ENCODE measurements around the gene BICDL2. TPM values are rescaled to one million over a fixed set of nuclear protein-coding genes. Genes with fewer than 3 reads are reported as not detected.

BICDL2 gene
- total and polyA plus RNA-seq, 9 of the 15 experiments (the other 6 are each of a cell fraction or from before 2014, with no cell fraction given), result 0.09 to 0.28 (median 0.09) TPM; not detected in 6

- no peak for TF ChIP-seq MXD1 (CRISPR knock-in tag; IDR thresholded peaks at IDR 0.05; ENCODE audit: borderline replicate concordance, poor library complexity, severe bottlenecking)
- TF ChIP-seq ZMIZ1 (IDR thresholded peaks at IDR 0.05; ENCODE audit: low read depth in 2 of 2, low read length in 2 of 2), result no peak; a peak in 1 of 4 replicates
- TF ChIP-seq NR2C1 (IDR thresholded peaks at IDR 0.05), result no peak
- no peak for TF ChIP-seq NR2C1 (tag; IDR thresholded peaks at IDR 0.05)
- no peak for TF ChIP-seq TAF1 (IDR thresholded peaks at IDR 0.05; ENCODE audit: control insufficient read depth, extremely low read depth, insufficient read depth, low read length, severe bottlenecking)
- TF ChIP-seq HDAC2 (IDR thresholded peaks at IDR 0.05), result no peak
- no peak for TF ChIP-seq THRAP3 (IDR thresholded peaks at IDR 0.05; ENCODE audit: borderline replicate concordance)
- TF ChIP-seq U2AF1 (optimal IDR thresholded peaks at IDR 0.05; ENCODE audit: low read depth, low read length), result no peak
- no peak for TF ChIP-seq SNIP1 (IDR thresholded peaks at IDR 0.05; ENCODE audit: low read depth)
- TF ChIP-seq PCBP2 (IDR thresholded peaks at IDR 0.05; ENCODE audit: low read depth, low read length, poor library complexity, severe bottlenecking), result no peak
- no peak for TF ChIP-seq ZNF41 (CRISPR knock-in tag; conservative IDR thresholded peaks at IDR 0.05)
- TF ChIP-seq NFIX (CRISPR knock-in tag; IDR thresholded peaks at IDR 0.05; ENCODE audit: low read depth), result no peak
- no peak for TF ChIP-seq ZNF695 (CRISPR knock-in tag; IDR thresholded peaks at IDR 0.05)
- TF ChIP-seq ESRRB (CRISPR knock-in tag; IDR thresholded peaks at IDR 0.05; ENCODE audit: borderline replicate concordance), result no peak
- no peak for TF ChIP-seq ZNF280A (IDR thresholded peaks at IDR 0.05; ENCODE audit: low read depth, partially characterized antibody)
- TF ChIP-seq LCOR (CRISPR knock-in tag; IDR thresholded peaks at IDR 0.05), result no peak
Observed at GRCh38 chr16:3003582-3004270, 33.0 kb downstream of the BICDL2 start (continued).

Data from K562 (cell line).